PC-9 (cell line): ENCODE data around the gene NTM.

Experiments
- EZH2 ChIP-seq: fragments of 200-600 bp; sonication (generic); IDR thresholded peaks from 2 replicates; pipeline ENCODE4 v1.8.0; 2017; ENCODE audit warnings: antibody characterized with exemption, low read depth
- TF ChIP-seq, protein P1 (sequence below): fragments of 200-600 bp; sonication (generic); conservative IDR thresholded peaks from 2 replicates; pipeline ENCODE4 v1.6.1; 2017; ENCODE audit warnings: mixed run types, antibody characterized with exemption, mild to moderate bottlenecking, moderate library complexity

DNA sequence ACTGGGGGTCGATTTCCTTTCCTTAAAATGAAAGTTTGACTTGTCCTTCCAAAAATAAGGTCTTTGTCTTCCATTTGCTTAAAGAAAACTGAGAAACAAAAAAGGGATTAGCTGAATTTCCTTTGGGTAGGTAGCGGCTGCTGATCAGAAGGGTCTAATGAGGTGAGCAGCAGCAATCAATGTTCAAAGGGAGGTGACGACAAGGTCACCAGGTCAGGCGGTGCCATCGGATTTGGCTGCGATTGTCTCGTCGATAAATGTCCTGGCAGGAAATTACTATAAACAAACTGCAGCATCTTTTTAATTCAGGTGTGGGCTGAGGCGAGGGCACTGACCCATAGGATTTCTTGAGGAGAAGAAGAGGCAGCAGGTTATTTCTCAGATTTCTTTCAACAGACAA, 480.1 kb downstream of the NTM start:
- TF ChIP-seq, protein P1, sequence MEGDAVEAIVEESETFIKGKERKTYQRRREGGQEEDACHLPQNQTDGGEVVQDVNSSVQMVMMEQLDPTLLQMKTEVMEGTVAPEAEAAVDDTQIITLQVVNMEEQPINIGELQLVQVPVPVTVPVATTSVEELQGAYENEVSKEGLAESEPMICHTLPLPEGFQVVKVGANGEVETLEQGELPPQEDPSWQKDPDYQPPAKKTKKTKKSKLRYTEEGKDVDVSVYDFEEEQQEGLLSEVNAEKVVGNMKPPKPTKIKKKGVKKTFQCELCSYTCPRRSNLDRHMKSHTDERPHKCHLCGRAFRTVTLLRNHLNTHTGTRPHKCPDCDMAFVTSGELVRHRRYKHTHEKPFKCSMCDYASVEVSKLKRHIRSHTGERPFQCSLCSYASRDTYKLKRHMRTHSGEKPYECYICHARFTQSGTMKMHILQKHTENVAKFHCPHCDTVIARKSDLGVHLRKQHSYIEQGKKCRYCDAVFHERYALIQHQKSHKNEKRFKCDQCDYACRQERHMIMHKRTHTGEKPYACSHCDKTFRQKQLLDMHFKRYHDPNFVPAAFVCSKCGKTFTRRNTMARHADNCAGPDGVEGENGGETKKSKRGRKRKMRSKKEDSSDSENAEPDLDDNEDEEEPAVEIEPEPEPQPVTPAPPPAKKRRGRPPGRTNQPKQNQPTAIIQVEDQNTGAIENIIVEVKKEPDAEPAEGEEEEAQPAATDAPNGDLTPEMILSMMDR = no peak
- TF ChIP-seq EZH2 = no peak
